ENCODE measurements around the gene TPST1. TPM values are rescaled to one million over a fixed set of nuclear protein-coding genes. Genes with fewer than 3 reads are reported as not detected.

Gene TPST1
- total RNA-seq, 1 experiment from 2014 or later: 14.9 TPM

DNA sequence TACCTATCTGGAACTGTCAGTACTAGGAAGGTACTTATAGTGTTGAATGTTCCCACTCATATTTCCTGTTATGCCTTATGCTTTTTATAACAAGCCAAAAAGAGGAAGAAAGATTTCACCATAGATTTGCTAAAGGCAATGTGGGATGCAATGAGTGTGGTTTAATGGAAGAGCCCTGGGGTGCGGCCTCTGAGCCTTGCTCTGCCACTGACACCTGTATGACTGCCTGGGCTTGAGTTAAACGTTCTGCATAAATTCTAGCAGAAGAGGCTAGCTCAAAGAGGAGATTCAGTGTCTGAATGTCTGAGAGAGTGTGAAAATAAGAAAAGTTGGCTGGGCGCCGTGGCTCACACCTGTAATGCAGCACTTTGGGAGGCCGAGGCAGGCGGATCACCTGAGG, 143.8 kb downstream of the TPST1 start:
- no peak for DNase-seq
- POLR2A ChIA-PET (ENCODE audit: unreplicated experiment): no interaction called here
- H3K27me3 ChIP-seq (ENCODE audit: insufficient read depth, low read depth): no peaks in the 10 kb centered on the region
- intact Hi-C loops (cut with micrococcal nuclease; ENCODE audit: unreplicated experiment): no loop called here
- TF ChIP-seq, protein P1, sequence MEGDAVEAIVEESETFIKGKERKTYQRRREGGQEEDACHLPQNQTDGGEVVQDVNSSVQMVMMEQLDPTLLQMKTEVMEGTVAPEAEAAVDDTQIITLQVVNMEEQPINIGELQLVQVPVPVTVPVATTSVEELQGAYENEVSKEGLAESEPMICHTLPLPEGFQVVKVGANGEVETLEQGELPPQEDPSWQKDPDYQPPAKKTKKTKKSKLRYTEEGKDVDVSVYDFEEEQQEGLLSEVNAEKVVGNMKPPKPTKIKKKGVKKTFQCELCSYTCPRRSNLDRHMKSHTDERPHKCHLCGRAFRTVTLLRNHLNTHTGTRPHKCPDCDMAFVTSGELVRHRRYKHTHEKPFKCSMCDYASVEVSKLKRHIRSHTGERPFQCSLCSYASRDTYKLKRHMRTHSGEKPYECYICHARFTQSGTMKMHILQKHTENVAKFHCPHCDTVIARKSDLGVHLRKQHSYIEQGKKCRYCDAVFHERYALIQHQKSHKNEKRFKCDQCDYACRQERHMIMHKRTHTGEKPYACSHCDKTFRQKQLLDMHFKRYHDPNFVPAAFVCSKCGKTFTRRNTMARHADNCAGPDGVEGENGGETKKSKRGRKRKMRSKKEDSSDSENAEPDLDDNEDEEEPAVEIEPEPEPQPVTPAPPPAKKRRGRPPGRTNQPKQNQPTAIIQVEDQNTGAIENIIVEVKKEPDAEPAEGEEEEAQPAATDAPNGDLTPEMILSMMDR (conservative IDR thresholded peaks at IDR 0.05): no peak
- TF ChIP-seq EZH2 (IDR thresholded peaks at IDR 0.05; ENCODE audit: low read depth): no peak
- no peaks in the 10 kb centered on the region for H3K36me3 ChIP-seq (ENCODE audit: low read depth)
- 0 out of 2 replicates have a peak, but pooled peaks cover 5% of the 10 kb centered on the region for H3K9me3 ChIP-seq (ENCODE audit: insufficient read depth, low read depth)
- H3K4me3 ChIP-seq: no peak overlapping the region
- H3K79me2 ChIP-seq (ENCODE audit: low read depth): no peaks in the 10 kb centered on the region
- CTCF ChIA-PET: no interaction called here
- H3K27ac ChIP-seq: no peak overlapping the region
- BruUV-seq (replicated peaks): no TSS peak
- 0 out of 2 replicates have a peak, but pooled peaks cover 4% of the 10 kb centered on the region for H3F3A ChIP-seq (ENCODE audit: insufficient read depth, low read depth)
- no peak overlapping the region for H3K4me2 ChIP-seq
- no peaks in the 10 kb centered on the region for H4K20me1 ChIP-seq (ENCODE audit: insufficient read depth)
- H2AFZ ChIP-seq: no peak overlapping the region
- H3K4me1 ChIP-seq (replicated peaks; ENCODE audit: insufficient read depth): no peaks in the 10 kb centered on the region
- H3K9me2 ChIP-seq (ENCODE audit: insufficient read depth): no peaks in the 10 kb centered on the region

DNA sequence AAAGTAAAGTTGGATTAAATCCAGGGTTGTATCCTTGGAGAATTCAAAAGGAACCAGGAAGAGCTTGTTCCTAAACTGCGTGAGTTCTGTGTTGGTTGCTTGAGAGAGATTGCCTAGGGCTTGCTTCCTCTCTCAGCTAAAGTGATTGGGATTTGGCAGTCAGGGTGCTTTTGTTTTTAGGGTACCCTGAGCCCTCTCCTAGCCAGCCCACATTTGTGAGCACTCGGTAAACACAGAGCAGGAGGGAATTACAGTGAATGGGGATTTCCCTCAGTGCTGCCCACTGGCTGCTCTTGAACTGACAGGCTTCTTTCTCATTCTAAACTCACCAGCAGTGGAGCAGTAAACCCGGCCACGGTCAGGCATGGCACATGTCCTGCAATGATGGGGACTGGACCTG, 146.9 kb downstream of the TPST1 start:
- Histone ChIP-seq H3K27ac (no peak overlapping the region), H3K27me3 (ENCODE audit: insufficient read depth, low read depth) (no peaks in the 10 kb centered on the region), H3K4me1 (replicated peaks; ENCODE audit: insufficient read depth) (0 out of 2 replicates have a peak, but pooled peaks cover 3% of the 10 kb centered on the region), H3K79me2 (ENCODE audit: low read depth) (no peaks in the 10 kb centered on the region), H3K9me3 (ENCODE audit: insufficient read depth, low read depth) (no peaks in the 10 kb centered on the region), H3K4me2 (no peak overlapping the region), H3K9me2 (ENCODE audit: insufficient read depth) (no peaks in the 10 kb centered on the region), H3F3A (ENCODE audit: insufficient read depth, low read depth) (0 out of 2 replicates have a peak, but pooled peaks cover 4% of the 10 kb centered on the region), H4K20me1 (ENCODE audit: insufficient read depth) (no peaks in the 10 kb centered on the region), H3K4me3 (no peak overlapping the region), H3K36me3 (ENCODE audit: low read depth) (no peaks in the 10 kb centered on the region), H2AFZ (no peak overlapping the region)
- DNase-seq: no peak
- intact Hi-C loops (cut with micrococcal nuclease; ENCODE audit: unreplicated experiment): no loop called here
- ChIA-PET POLR2A (ENCODE audit: unreplicated experiment) (no interaction called here), CTCF (interaction anchor here (0.7 kb wide), 1 partner anchor 27 kb away, joined by 3 read pairs; no protein-coding TSS in a partner anchor)
- no peak for TF ChIP-seq EZH2 (IDR thresholded peaks at IDR 0.05; ENCODE audit: low read depth)
- TF ChIP-seq, protein P1 (conservative IDR thresholded peaks at IDR 0.05): no peak
- no TSS peak for BruUV-seq (replicated peaks)

GRCh38 chr7:66353547-66353946, 148.4 kb downstream of the TPST1 start:
- H3K27ac ChIP-seq: no peak overlapping the region
- H3K27me3 ChIP-seq (ENCODE audit: insufficient read depth, low read depth): no peaks in the 10 kb centered on the region
- no TSS peak for BruUV-seq (replicated peaks)
- intact Hi-C loops (cut with micrococcal nuclease; ENCODE audit: unreplicated experiment): no loop called here
- H3K9me2 ChIP-seq (ENCODE audit: insufficient read depth): no peaks in the 10 kb centered on the region
- no peak overlapping the region for H3K4me2 ChIP-seq
- CTCF ChIA-PET: no interaction called here
- no peaks in the 10 kb centered on the region for H3K79me2 ChIP-seq (ENCODE audit: low read depth)
- no peak for DNase-seq
- 0 out of 2 replicates have a peak, but pooled peaks cover 4% of the 10 kb centered on the region for H3F3A ChIP-seq (ENCODE audit: insufficient read depth, low read depth)
- POLR2A ChIA-PET (ENCODE audit: unreplicated experiment): interaction anchor here (0.6 kb wide), 1 partner anchor 23 kb away, joined by 9 read pairs; no protein-coding TSS in a partner anchor
- H3K36me3 ChIP-seq (ENCODE audit: low read depth): no peaks in the 10 kb centered on the region
- no peak overlapping the region for H3K4me3 ChIP-seq
- H2AFZ ChIP-seq: no peak overlapping the region
- H4K20me1 ChIP-seq (ENCODE audit: insufficient read depth): no peaks in the 10 kb centered on the region
- 0 out of 2 replicates have a peak, but pooled peaks cover 3% of the 10 kb centered on the region for H3K4me1 ChIP-seq (replicated peaks; ENCODE audit: insufficient read depth)
- TF ChIP-seq, protein P1 (conservative IDR thresholded peaks at IDR 0.05): no peak
- no peak for TF ChIP-seq EZH2 (IDR thresholded peaks at IDR 0.05; ENCODE audit: low read depth)
- H3K9me3 ChIP-seq (ENCODE audit: insufficient read depth, low read depth): no peaks in the 10 kb centered on the region

All from PC-9 (cell line).